GM23248 (cell line): ENCODE results near the gene HIF3A. TPM values are rescaled to one million over a fixed set of nuclear protein-coding genes. Genes with fewer than 3 reads are reported as not detected.

Source experiments
- DNase-seq: peaks from one replicate; pipeline ENCODE4 v3.0.0-alpha.2; 2015
- H2AFZ ChIP-seq: fragments of 200-600 bp; sonication (generic); 2 replicates; pipeline ENCODE4 v1.6.1; 2016; ENCODE audit warnings: antibody characterized with exemption
- H3F3A ChIP-seq: fragments of 200-600 bp; sonication (generic); 2 replicates; pipeline ENCODE4 v1.6.1; 2016; ENCODE audit warnings: mild to moderate bottlenecking, antibody characterized with exemption, mixed run types; ENCODE audit not compliant: insufficient read depth
- H3K27ac ChIP-seq: fragments of 200-600 bp; sonication (generic); 2 replicates; pipeline ENCODE4 v1.5.1; 2016; ENCODE audit warnings: mild to moderate bottlenecking
- H3K27me3 ChIP-seq: fragments of 200-600 bp; sonication (generic); replicated peaks from 2 replicates; pipeline ENCODE4 v1.6.1; 2016; ENCODE audit warnings: mild to moderate bottlenecking; ENCODE audit not compliant: insufficient read depth
- H3K36me3 ChIP-seq: fragments of 200-600 bp; sonication (generic); 2 replicates; pipeline ENCODE4 v1.6.1; 2016; ENCODE audit warnings: low read depth, mild to moderate bottlenecking
- H3K4me1 ChIP-seq: fragments of 200-600 bp; sonication (generic); 2 replicates; pipeline ENCODE4 v1.6.1; 2016; ENCODE audit warnings: mild to moderate bottlenecking; ENCODE audit not compliant: insufficient read depth
- H3K4me2 ChIP-seq: fragments of 200-600 bp; sonication (generic); one replicate; pipeline ENCODE4 v1.6.1; 2016; ENCODE audit warnings: mild to moderate bottlenecking; ENCODE audit not compliant: unreplicated experiment
- H3K4me3 ChIP-seq: fragments of 200-600 bp; sonication (generic); 2 replicates; pipeline ENCODE4 v1.5.1; 2016; ENCODE audit warnings: mild to moderate bottlenecking
- H3K79me2 ChIP-seq: fragments of 200-600 bp; sonication (generic); 2 replicates; pipeline ENCODE4 v1.6.1; 2016; ENCODE audit warnings: mild to moderate bottlenecking; ENCODE audit not compliant: insufficient read depth
- H3K9ac ChIP-seq: fragments of 200-600 bp; sonication (generic); 2 replicates; pipeline ENCODE4 v1.6.1; 2016; ENCODE audit warnings: mild to moderate bottlenecking
- H3K9me2 ChIP-seq: fragments of 200-600 bp; sonication (generic); 2 replicates; pipeline ENCODE4 v1.6.1; 2016; ENCODE audit warnings: mixed run types, mild to moderate bottlenecking, moderate library complexity; ENCODE audit not compliant: insufficient read depth
- H3K9me3 ChIP-seq: fragments of 200-600 bp; sonication (generic); one replicate; pipeline ENCODE4 v1.6.1; 2017; ENCODE audit warnings: low read depth
- H4K20me1 ChIP-seq: fragments of 200-600 bp; sonication (generic); 2 replicates; pipeline ENCODE4 v1.6.0; 2016; ENCODE audit not compliant: insufficient read depth
- EZH2 ChIP-seq: fragments of 200-600 bp; sonication (generic); IDR thresholded peaks from 2 replicates; pipeline ENCODE4 v1.6.1; 2018; ENCODE audit warnings: antibody characterized with exemption, mild to moderate bottlenecking; ENCODE audit not compliant: insufficient read depth, poor library complexity, severe bottlenecking
- EZH2phosphoT487 ChIP-seq: fragments of 200-600 bp; sonication (generic); IDR thresholded peaks from 2 replicates; pipeline ENCODE4 v1.6.1; 2018; ENCODE audit warnings: antibody characterized with exemption, moderate library complexity, mild to moderate bottlenecking, low read depth; ENCODE audit not compliant: insufficient read depth
- WGBS, 2 experiments: methylation state at CpG; one replicate each; pipeline ENCODE4 v1.1.6; 2015 to 2017; ENCODE audit warnings: low lambda C conversion rate in 2 of 2, low coverage in 1 of 2; ENCODE audit errors: missing lambda C conversion rate in 2 of 2; 5-methylcytosine and 5-hydroxymethylcytosine counted together
- in situ Hi-C: fragments of 300-500 bp; cut with MboI; formaldehyde crosslinking; loops from 2 replicates; pipeline ENCODE4 v1.15.0; 2020
- polyA plus RNA-seq: library from polyadenylated mRNA; unstranded; fragments of >200 nt; fragmentation: Nextera tagmentation; extraction: Ambion mirVana; gene quantifications from 2 replicates; pipeline ENCODE4 v1.2.1, GENCODE V29; 2016
- total RNA-seq: library from RNA; depleted of rRNA; stranded (reverse); fragments of >200 nt; shearing (Covaris generic); gene quantifications from 2 replicates; pipeline ENCODE4 v1.2.3, GENCODE V29; 2014

The HIF3A gene
- total and polyA plus RNA-seq, 2 experiments from 2014 or later: 0.20 TPM; not detected in 1

DNA sequence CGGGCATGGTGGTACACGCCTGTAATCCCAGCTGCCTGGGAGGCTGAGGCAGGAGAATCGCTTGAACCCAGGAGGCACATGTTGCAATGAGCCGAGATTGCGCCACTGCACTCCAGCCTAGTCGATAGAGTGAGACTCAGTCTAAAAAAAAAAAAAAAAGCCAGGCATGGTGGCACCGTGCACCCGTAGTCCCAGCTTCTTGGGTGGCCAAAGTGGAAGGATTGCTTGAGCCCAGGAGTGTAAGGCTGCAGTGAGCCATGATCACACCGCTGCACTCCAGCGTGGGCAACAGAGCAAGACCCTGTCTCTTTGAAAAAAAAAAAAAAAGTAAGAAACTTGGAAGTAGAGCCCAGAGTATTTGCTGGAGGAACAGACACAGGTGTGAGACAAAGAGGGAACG lies 88.8 kb downstream of the HIF3A start:
- Histone ChIP-seq H3K9me2 (no peaks in the 10 kb centered on the region), H3K36me3 (peaks cover 26% of the 10 kb centered on the region; the same call in 1 of the 2 replicates), H3K9ac (no peak overlapping the region)

DNA sequence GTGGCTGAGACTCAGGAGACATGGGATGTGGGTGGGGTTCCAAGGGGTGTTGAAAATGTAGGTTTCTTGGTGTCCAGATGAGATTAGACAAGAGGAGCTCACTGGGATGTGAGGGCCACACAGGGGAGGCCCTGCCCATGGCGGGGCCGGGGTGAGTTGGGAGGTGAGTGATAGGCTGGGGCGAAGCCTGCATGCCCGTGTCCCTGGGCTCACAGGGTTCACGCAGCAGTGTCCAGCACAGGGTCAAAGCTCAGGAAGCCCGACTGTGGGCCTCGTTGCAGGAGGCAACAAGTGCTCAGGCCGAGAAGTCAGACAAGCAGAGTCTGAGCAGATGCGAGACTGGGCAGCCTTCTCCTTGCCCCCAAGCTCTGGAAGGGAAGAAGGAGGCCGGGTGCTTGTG lies 89.3 kb downstream of the HIF3A start:
- Histone ChIP-seq H3K27ac (no peak overlapping the region), H3K4me3 (no peak overlapping the region), H3K9ac (no peak overlapping the region), H3K4me2 (no peak overlapping the region), H3K9me3 (no peaks in the 10 kb centered on the region), H3K79me2 (peaks cover 18% of the 10 kb centered on the region), H3K36me3 (peaks cover 26% of the 10 kb centered on the region; the same call in 1 of the 2 replicates), H2AFZ (no peak overlapping the region), H3K9me2 (no peaks in the 10 kb centered on the region), H3F3A (0 out of 2 replicates have a peak, but pooled peaks cover under 1% of the 10 kb centered on the region), H4K20me1 (no peaks in the 10 kb centered on the region), H3K4me1 (no peaks in the 10 kb centered on the region; the same call in 1 of the 2 replicates), H3K27me3 (no peaks in the 10 kb centered on the region)
- no peak for DNase-seq
- whole genome bisulfite sequencing, 2 experiments: 95 to 98% methylated on average over 8 to 10 of the region's 10 CpGs
- in situ Hi-C loops: no loop called here
- no peak for TF ChIP-seq EZH2
- TF ChIP-seq EZH2phosphoT487: no peak

More for the DNA sequence above, 88.8 kb downstream of the HIF3A start:
- Histone ChIP-seq H3K79me2 (peaks cover 23% of the 10 kb centered on the region), H2AFZ (no peak overlapping the region), H3K27ac (no peak overlapping the region), H3F3A (no peaks in the 10 kb centered on the region), H3K9me3 (no peaks in the 10 kb centered on the region), H3K27me3 (no peaks in the 10 kb centered on the region), H3K4me2 (no peak overlapping the region), H3K4me3 (no peak overlapping the region), H4K20me1 (no peaks in the 10 kb centered on the region), H3K4me1 (no peaks in the 10 kb centered on the region)
- TF ChIP-seq EZH2phosphoT487 (no peak), EZH2 (no peak)
- in situ Hi-C loops: no loop called here
- 76 to 79% methylated on average over 11 of the region's 11 CpGs for WGBS, 2 experiments
- no peak for DNase-seq

DNA sequence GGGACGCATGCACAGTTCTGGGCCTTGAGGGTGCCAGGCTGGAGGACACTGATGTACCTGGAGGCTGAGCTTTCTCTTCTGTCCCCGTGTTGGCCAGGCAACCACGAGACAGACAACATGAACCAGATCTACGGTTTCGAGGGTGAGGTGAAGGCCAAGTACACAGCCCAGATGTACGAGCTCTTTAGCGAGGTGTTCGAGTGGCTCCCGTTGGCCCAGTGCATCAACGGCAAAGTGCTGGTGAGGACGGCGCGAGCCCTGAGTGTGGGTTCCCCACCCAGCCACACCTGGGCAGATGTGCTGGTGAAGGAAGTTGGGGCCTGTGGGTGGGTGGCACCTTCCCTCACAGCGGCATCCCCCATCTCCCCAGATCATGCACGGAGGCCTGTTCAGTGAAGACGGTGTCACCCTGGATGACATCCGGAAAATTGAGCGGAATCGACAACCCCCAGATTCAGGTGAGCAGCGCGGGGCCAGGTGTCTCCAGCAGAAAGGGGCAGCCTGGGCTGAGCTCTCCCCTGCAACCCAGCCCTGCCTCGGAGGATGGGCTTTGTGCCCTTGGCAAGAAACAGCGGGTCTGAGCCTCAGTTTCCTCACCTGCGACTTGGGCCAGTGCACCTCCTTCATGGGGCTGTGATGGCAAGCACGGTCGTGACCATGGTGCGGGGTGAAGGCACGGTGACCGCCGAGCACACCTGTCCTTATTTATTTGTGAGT lies 90.3 kb downstream of the HIF3A start:
- no peaks in the 10 kb centered on the region for H4K20me1 ChIP-seq
- no peak overlapping the region for H2AFZ ChIP-seq
- H3K9ac ChIP-seq: no peak overlapping the region
- in situ Hi-C loops: no loop called here
- H3K27ac ChIP-seq: no peak overlapping the region
- DNase-seq: no peak
- H3K4me3 ChIP-seq: no peak overlapping the region
- H3K36me3 ChIP-seq: peaks cover 26% of the 10 kb centered on the region; the same call in 1 of the 2 replicates
- H3K79me2 ChIP-seq: peaks cover 9% of the 10 kb centered on the region
- H3K9me3 ChIP-seq: no peaks in the 10 kb centered on the region
- no peak overlapping the region for H3K4me2 ChIP-seq
- H3F3A ChIP-seq: 0 out of 2 replicates have a peak, but pooled peaks cover 7% of the 10 kb centered on the region
- peaks cover under 1% of the 10 kb centered on the region; the same call in 1 of the 2 replicates for H3K4me1 ChIP-seq
- 96 to 97% methylated on average over 29 to 30 of the region's 30 CpGs for WGBS, 2 experiments
- no peaks in the 10 kb centered on the region for H3K9me2 ChIP-seq
- H3K27me3 ChIP-seq: no peaks in the 10 kb centered on the region
- TF ChIP-seq EZH2phosphoT487 (no peak), EZH2 (no peak)

DNA sequence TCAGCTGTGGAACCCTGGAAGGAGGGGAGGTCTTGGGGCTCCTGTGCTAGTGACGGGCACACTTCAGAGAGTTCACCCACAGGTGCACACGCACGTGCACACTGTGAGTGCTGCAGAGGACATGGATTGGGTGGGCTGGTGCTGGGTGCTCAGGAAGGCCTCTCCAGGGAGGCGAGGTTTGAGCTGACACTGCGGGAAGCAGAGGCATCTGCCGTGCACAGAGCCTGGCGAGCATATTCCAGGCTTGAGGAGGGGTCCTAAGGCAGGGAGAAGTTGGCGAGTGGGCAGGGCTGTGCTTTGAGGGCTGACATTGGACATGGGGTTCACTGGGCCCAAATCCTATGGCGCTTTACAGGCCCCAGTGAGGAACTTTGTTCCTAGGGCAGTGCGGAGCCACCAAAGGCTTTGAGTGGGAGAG lies 90.9 kb downstream of the HIF3A start:
- Histone ChIP-seq H3K27me3 (no peaks in the 10 kb centered on the region), H3K36me3 (peaks cover 21% of the 10 kb centered on the region; the same call in 1 of the 2 replicates), H3K4me3 (no peak overlapping the region), H3K9me3 (no peaks in the 10 kb centered on the region), H3F3A (peaks cover 11% of the 10 kb centered on the region; the same call in 1 of the 2 replicates), H3K79me2 (0 out of 2 replicates have a peak, but pooled peaks cover 4% of the 10 kb centered on the region), H2AFZ (no peak overlapping the region), H3K4me1 (peaks cover 6% of the 10 kb centered on the region), H3K9me2 (no peaks in the 10 kb centered on the region), H4K20me1 (no peaks in the 10 kb centered on the region), H3K4me2 (no peak overlapping the region), H3K9ac (no peak overlapping the region), H3K27ac (no peak overlapping the region)
- TF ChIP-seq EZH2 (no peak), EZH2phosphoT487 (no peak)
- in situ Hi-C loops: no loop called here
- WGBS, 2 experiments: 98% methylated on average over 10 of the region's 10 CpGs
- DNase-seq: no peak
